ENCODE data around the gene ANTXRL.

- TF ChIP-seq, protein P1, sequence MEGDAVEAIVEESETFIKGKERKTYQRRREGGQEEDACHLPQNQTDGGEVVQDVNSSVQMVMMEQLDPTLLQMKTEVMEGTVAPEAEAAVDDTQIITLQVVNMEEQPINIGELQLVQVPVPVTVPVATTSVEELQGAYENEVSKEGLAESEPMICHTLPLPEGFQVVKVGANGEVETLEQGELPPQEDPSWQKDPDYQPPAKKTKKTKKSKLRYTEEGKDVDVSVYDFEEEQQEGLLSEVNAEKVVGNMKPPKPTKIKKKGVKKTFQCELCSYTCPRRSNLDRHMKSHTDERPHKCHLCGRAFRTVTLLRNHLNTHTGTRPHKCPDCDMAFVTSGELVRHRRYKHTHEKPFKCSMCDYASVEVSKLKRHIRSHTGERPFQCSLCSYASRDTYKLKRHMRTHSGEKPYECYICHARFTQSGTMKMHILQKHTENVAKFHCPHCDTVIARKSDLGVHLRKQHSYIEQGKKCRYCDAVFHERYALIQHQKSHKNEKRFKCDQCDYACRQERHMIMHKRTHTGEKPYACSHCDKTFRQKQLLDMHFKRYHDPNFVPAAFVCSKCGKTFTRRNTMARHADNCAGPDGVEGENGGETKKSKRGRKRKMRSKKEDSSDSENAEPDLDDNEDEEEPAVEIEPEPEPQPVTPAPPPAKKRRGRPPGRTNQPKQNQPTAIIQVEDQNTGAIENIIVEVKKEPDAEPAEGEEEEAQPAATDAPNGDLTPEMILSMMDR (IDR thresholded peaks at IDR 0.05; ENCODE audit: control extremely low read depth in 1 of 3, insufficient read depth in 1 of 3, low read depth in 1 of 3, low read length in 3 of 3), result no peak
- TF ChIP-seq TAF1 (IDR thresholded peaks at IDR 0.05; ENCODE audit: low read depth, low read length) (no peak), GTF2F1 (IDR thresholded peaks at IDR 0.05; ENCODE audit: borderline replicate concordance, low read depth, low read length) (no peak), YY1 (IDR thresholded peaks at IDR 0.05; ENCODE audit: low read depth, low read length) (no peak), RXRA (IDR thresholded peaks at IDR 0.05; ENCODE audit: insufficient read depth, low read depth, low read length) (no peak), POLR2A (IDR thresholded peaks at IDR 0.05; ENCODE audit: control extremely low read depth in 1 of 2, low read depth in 2 of 2, low read length in 2 of 2) (no peak), BRCA1 (IDR thresholded peaks at IDR 0.05; ENCODE audit: low read depth, low read length) (no peak), POLR2AphosphoS5 (IDR thresholded peaks at IDR 0.05; ENCODE audit: low read depth, low read length) (no peak), SIN3A (conservative IDR thresholded peaks at IDR 0.05 in 1 of 2, IDR thresholded peaks at IDR 0.05 in 1 of 2; ENCODE audit: low read depth in 1 of 2, low read length in 2 of 2) (no peak), MAFK (IDR thresholded peaks at IDR 0.05; ENCODE audit: low read depth, low read length) (no peak)
Measured at GRCh38 chr10:46323176-46323575, 36.4 kb downstream of the ANTXRL start.

Measured in H1 (cell line).